Psoas muscle (tissue), 8 donors: ENCODE data around the gene STAC3. TPM values are rescaled to one million over a fixed set of nuclear protein-coding genes. Genes with fewer than 3 reads are reported as not detected.

ENCODE experiments used
- ATAC-seq, 4 donors: fragments of 200-7000 bp; cut with Tn5 transposase; one replicate each; pipeline ENCODE4 v1.9.1; 2020; ENCODE audit warnings: moderate library complexity in 3 of 4, mild to moderate bottlenecking in 2 of 4
- DNase-seq, 2 donors: peaks; one replicate each; pipeline ENCODE4 v3.0.0-alpha.2; 2020
- H3K27ac ChIP-seq: fragments of 200-600 bp; one replicate; pipeline ENCODE4 v1.8.0; 2022
- H3K27me3 ChIP-seq, 3 donors: fragments of 200-600 bp in 1 of 3; one replicate each; pipeline versions ENCODE4 v1.6.1 to v1.8.0; 2013 to 2022; ENCODE audit warnings: low read length in 2 of 3, mild to moderate bottlenecking in 2 of 3, moderate library complexity in 1 of 3; ENCODE audit not compliant: insufficient read depth in 3 of 3
- H3K36me3 ChIP-seq, 2 donors: fragments of 200-600 bp in 1 of 2; one replicate each; pipeline versions ENCODE4 v1.6.1 to v1.8.0; 2013 to 2022; ENCODE audit warnings: low read depth in 1 of 2, mild to moderate bottlenecking in 1 of 2, moderate library complexity in 1 of 2; ENCODE audit not compliant: insufficient read depth in 1 of 2
- H3K4me1 ChIP-seq: fragments of 200-600 bp; one replicate; pipeline ENCODE4 v1.8.0; 2022
- H3K4me3 ChIP-seq: fragments of 200-600 bp; one replicate; pipeline ENCODE4 v1.8.0; 2022; ENCODE audit warnings: mild to moderate bottlenecking
- H3K9me3 ChIP-seq: fragments of 200-600 bp; one replicate; pipeline ENCODE4 v1.8.0; 2022
- WGBS, 3 donors: extraction: QIAGEN DNeasy Blood & Tissue Kit; methylation state at CpG; one replicate each; pipeline versions ENCODE4 v1.1.6 to v1.1.7; 2013; 5-methylcytosine and 5-hydroxymethylcytosine counted together
- intact Hi-C, 2 donors: fragments of 100-400 bp; cut with DNase I; formaldehyde crosslinking; loops; one replicate each; pipeline versions ENCODE4 v1.11.0 to v1.14.2; 2022
- polyA plus RNA-seq, 3 donors: library from polyadenylated mRNA; stranded (reverse); fragments of 200-250 nt; gene quantifications; one replicate each; pipeline ENCODE4 v1.2.3, GENCODE V29; 2013
- total RNA-seq, 4 donors: library from RNA; stranded (reverse); fragmentation: NEBNext Ultra II Directional in 2 of 4; extraction: Animal tissue kit (Norgen Biotek cat#: 25700) in 2 of 4; gene quantifications; one replicate each; pipeline versions ENCODE4 v1.2.1 to v1.2.4, GENCODE V29; 2021 to 2023
- TF ChIP-seq, protein P1 (sequence below): fragments of 200-600 bp; IDR thresholded peaks from one replicate; pipeline ENCODE4 v1.8.0; 2022; ENCODE audit warnings: antibody characterized with exemption
- donor health status: healthy with polysubstance abuse.
- donor health status: DM: no; HTN: no; CAD: no; lungs with moderate emphysema.
- donor health status: Bipolar disorder and iron deficiency.
- donor health status: healthy.
- donor health status: DM: yes; HTN: yes; CAD: no.
- donor health status: DM: no; HTN: no; CAD: no.
- donor health status: DM: no; HTN: no; CAD: no.
- donor health status: DM: yes; HTN: yes; CAD: no.

Gene STAC3
- total and polyA plus RNA-seq, 7 donors, result 98.2 to 1,676 (median 868) TPM

DNA sequence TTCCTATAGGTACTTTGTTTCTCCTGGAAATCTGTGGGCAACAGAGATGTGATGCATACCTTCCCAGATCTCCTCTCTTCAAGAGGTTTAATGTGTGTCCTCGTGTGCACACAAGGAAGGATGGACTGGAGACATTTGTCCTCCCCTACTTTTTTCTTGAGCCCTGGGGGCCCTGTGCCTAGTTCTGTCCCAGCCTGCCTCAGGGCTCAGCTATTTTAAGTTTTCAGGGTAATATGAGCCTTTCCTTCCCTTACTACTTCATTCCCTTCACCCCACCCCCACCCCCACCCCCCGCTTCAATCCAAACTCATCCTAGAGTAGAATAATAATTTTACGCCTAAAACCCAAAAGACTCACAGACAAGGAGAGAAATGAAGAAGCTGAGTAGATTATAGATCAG is 446 bp downstream of the STAC3 start:
- Histone ChIP-seq H3K9me3 (no peaks in the 10 kb centered on the region), H3K27ac (peak overlapping the region; percentile 98), H3K27me3 (no peaks in the 10 kb centered on the region), H3K36me3 (peaks cover 0 to 59% of the 10 kb centered on the region in 2 donors), H3K4me1 (peaks cover 14% of the 10 kb centered on the region), H3K4me3 (peak overlapping the region; percentile 87)
- intact Hi-C loops, result no loop called here
- DNase-seq (peak in 1 of 2 donors; percentile 66), ATAC-seq (peak; percentile 76 to 84 (median 80))
- TF ChIP-seq, protein P1, sequence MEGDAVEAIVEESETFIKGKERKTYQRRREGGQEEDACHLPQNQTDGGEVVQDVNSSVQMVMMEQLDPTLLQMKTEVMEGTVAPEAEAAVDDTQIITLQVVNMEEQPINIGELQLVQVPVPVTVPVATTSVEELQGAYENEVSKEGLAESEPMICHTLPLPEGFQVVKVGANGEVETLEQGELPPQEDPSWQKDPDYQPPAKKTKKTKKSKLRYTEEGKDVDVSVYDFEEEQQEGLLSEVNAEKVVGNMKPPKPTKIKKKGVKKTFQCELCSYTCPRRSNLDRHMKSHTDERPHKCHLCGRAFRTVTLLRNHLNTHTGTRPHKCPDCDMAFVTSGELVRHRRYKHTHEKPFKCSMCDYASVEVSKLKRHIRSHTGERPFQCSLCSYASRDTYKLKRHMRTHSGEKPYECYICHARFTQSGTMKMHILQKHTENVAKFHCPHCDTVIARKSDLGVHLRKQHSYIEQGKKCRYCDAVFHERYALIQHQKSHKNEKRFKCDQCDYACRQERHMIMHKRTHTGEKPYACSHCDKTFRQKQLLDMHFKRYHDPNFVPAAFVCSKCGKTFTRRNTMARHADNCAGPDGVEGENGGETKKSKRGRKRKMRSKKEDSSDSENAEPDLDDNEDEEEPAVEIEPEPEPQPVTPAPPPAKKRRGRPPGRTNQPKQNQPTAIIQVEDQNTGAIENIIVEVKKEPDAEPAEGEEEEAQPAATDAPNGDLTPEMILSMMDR, result no peak
- 19 to 29% (median 28%) methylated on average over 3 of the region's 3 CpGs for whole genome bisulfite sequencing, 3 donors

DNA sequence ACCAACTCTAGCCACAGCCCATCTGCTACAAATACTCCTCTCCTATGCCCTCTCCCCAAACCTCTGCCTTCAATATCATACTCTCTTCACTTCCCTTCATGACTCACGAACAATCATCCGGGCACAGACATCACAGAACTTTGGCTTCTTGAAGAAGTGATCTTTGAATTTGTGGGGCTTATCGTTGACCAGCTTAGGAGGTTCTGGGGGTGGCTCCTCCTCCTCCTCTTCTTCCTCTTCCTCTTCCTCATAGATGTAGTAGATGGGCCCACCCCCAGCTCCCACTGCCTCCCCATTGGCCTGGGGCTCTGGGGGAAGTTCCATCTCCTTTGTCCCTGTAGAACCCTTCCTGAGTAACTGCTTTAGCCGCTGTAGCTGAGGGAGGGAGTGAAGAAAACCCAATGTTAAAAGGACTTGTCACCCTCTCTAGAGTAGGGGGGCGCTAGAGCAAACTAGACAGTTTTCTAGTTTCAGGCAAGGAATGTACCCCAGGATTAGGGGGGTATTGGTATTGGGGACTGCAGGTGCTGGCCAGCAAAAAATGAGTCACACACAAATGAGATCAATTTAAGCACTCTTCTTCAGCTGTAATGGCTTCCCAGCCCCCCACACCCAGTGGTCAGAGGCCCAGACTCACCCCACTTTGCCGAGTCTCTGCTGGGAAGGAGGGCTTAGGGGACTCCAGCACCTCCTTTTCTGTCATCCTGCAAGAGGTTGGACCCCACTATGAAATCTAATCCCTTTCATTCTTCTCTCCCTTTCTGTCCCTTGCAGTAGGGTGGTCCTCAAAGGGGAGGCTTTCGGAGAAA is 1.8 kb downstream of the STAC3 start:
- DNase-seq, result peak in 1 of 2 donors; percentile 55
- H3K27ac ChIP-seq, result peak overlapping the region; percentile 98

DNA sequence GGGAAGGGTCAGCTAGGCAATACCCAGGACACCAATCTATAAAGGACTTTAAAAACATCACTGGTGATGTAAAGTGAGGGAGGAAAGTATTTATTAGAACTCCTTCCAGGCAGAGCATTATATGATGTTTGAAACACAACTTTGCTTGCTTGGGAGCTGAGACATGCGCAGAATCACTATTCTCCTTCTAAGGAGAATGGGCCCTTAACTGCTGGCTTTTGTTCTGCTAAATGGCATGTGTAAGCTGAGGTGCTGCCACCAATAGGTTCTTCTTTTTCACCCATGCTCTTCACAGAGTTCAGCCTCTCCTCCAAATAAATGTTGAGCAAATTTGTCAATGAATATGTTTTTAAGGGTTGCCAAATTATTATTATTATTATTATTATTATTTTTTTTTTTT is 3.9 kb downstream of the STAC3 start:
- ATAC-seq, result no peak
- 95 to 100% (median 97%) methylated on average over 1 of the region's 1 CpG for WGBS, 3 donors
- H3K9me3 ChIP-seq, result no peaks in the 10 kb centered on the region
- peak overlapping the region; percentile 58 for H3K27ac ChIP-seq
- TF ChIP-seq, protein P1, result no peak
- H3K4me3 ChIP-seq, result peak overlapping the region; percentile 87
- peaks cover 0 to 68% of the 10 kb centered on the region in 2 donors for H3K36me3 ChIP-seq
- peaks cover 40% of the 10 kb centered on the region for H3K4me1 ChIP-seq
- intact Hi-C loops, result no loop called here
- DNase-seq, result no peak
- peaks cover 0 to under 1% (median 0%) of the 10 kb centered on the region in 3 donors for H3K27me3 ChIP-seq

More for the DNA sequence above, 1.8 kb downstream of the STAC3 start:
- TF ChIP-seq, protein P1, result no peak
- Histone ChIP-seq H3K27me3 (no peaks in the 10 kb centered on the region), H3K9me3 (no peaks in the 10 kb centered on the region), H3K4me1 (peaks cover 22% of the 10 kb centered on the region), H3K4me3 (peak overlapping the region; percentile 87), H3K36me3 (peaks cover 0 to 60% of the 10 kb centered on the region in 2 donors)
- WGBS, 3 donors, result 31 to 38% (median 34%) methylated on average over 7 of the region's 7 CpGs
- intact Hi-C loops, result no loop called here
- peak in 1 of 4 donors; percentile 15 for ATAC-seq

GRCh38 chr12:57244312-57244696 is 6.7 kb downstream of the STAC3 start:
- Histone ChIP-seq H3K27ac (peak overlapping the region; percentile 68), H3K9me3 (no peaks in the 10 kb centered on the region), H3K36me3 (peaks cover 0 to 60% of the 10 kb centered on the region in 2 donors), H3K4me3 (peak overlapping the region; percentile 56), H3K4me1 (peaks cover 65% of the 10 kb centered on the region), H3K27me3 (peaks cover 0 to 2% (median 0%) of the 10 kb centered on the region in 3 donors)
- ATAC-seq, result no peak
- intact Hi-C loops, result no loop called here
- TF ChIP-seq, protein P1, result no peak
- WGBS, 3 donors, result 45 to 54% (median 53%) methylated on average over 6 of the region's 6 CpGs
- peak in 1 of 2 donors; percentile 39 for DNase-seq
